NCI-H82 treated with DMSO at 0.1 percent for 48 hours (cell line): Measurements from ENCODE around the gene REC8.
A peak's percentile ranks its signal among the peaks of the same experiment; 100 is the strongest.

ENCODE experiments used
- DNase-seq: peaks from one replicate; lab custom pipeline; 2025; ENCODE audit not compliant: unreplicated experiment; lab: John Stamatoyannopoulos, UW

Gene REC8

GRCh38 chr14:24137529-24138395 lies 34.1 kb upstream of the REC8 start:
- DNase-seq, result no peak

- no peak for DNase-seq
Measured at GRCh38 chr14:24138396-24139271, 33.2 kb upstream of the REC8 start.

DNA sequence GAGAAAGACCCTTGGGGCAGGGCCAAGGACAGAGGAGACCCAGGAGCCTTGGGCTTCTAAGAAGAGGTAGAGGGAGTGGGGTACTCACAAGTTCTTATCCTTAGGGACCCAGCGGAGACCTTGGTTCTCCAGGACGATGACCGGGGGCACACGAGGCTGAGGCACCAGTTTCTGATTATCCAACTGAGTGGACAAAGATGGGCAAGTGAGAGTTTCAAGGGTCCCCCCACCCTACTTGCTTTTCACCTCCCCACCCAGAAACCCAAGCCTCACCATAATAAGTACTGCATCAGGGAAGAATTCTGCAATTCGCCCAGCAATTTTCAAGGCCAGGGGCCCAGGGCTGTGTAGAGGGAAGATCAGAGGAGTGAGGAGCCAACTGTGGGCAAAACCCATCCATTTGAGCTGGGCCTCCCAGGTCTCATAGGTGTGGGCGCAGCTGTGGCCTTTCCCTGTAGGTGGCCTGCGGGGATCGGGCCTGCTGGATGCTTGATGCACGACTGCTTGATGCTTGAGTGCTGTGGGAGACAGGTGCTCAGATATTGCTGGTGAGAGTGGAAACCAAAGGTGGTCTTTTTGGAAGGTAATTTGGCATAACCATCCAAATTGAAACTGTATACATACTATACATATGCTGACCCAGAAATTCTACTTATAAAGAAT lies 32.5 kb upstream of the REC8 start:
- no peak for DNase-seq

- DNase-seq, result peak; percentile 96
Measured at GRCh38 chr14:24141097-24141880, 30.6 kb upstream of the REC8 start, which contains the start of gene EMC9. Gene EMC9 (minus strand): TSS chr14:24141591. CDS start chr14:24141304, 287 bp downstream.

GRCh38 chr14:24143511-24143910 lies 28.4 kb upstream of the REC8 start:
- no peak for DNase-seq

- DNase-seq, result no peak
Measured at GRCh38 chr14:24144451-24144850, 27.4 kb upstream of the REC8 start.

- no peak for DNase-seq
Measured at GRCh38 chr14:24145219-24145618, 26.7 kb upstream of the REC8 start.

DNA sequence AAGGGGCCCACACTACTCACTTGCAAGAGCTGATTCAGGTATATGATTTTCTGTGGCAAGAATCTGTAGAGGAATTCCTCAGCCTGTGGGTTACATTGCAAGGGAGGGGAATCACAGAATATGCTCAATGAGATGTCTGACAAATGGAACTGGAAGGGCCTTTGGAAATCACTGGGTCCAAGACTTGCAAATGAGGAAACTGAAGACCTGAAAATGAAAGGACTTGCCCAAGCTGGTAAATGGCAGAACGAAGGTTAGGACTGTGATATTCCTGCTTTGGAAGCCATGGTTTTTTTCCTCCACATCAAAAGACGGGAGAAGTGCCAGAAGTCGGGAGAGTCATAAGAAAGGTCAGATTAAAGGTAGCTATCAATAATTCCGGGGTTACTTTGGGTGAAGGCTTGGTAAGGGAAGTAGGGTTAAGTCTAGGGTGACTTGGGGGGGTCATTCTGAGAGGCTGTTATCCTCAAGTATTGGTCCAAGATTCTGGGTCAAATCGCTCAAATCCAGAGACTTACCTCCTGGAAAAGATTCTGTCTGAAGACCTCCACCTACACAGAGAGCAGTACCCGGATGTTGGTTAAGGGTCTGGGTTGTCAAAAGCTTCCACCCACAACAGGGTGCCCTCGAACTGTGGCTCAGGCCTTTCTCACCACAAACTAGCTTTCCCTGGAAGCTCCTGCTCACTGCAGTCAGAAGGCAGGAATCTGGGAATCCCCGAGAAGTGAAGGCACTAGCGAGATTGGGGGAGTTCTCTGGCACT lies 26.0 kb upstream of the REC8 start:
- DNase-seq, result no peak

DNA sequence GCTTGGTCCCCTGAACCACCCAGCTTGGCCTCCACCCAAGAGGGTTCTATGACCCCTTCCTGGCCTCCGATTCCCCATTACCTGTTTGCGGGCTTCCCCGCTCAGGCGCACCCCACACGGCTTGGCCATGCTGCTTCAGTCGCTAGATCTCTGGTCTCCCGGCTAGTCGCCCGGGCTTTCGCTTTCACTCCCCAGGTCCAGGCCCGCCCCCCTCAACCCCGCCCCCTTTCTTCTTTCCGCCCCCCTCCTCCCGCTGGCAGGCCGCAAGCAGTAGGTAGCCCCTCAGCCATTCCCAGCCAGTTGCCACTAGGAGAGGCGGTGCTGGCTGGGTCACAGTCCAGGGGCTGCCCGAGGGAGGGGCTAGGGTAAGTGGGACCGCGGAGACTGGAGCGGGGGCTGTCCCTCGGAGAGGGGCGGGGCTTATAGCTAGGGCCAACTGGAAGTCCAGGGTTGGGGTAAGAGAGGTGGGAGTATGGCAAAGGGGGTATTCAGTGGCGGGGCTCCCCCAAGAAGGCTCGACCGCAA lies 25.4 kb upstream of the REC8 start, which contains the start of gene PSME2:
PSME2 (minus strand) TSS at position 158 of the 525 bp plus-strand sequence; CDS start at position 129, 29 bp downstream.
- DNase-seq, result peak; percentile 88

- peak; percentile 94 for DNase-seq
Measured at GRCh38 chr14:24146978-24147760, 24.7 kb upstream of the REC8 start, which contains the start of gene RNF31. Gene RNF31 (plus strand): TSS chr14:24147498. CDS start chr14:24147699, 201 bp downstream.

DNA sequence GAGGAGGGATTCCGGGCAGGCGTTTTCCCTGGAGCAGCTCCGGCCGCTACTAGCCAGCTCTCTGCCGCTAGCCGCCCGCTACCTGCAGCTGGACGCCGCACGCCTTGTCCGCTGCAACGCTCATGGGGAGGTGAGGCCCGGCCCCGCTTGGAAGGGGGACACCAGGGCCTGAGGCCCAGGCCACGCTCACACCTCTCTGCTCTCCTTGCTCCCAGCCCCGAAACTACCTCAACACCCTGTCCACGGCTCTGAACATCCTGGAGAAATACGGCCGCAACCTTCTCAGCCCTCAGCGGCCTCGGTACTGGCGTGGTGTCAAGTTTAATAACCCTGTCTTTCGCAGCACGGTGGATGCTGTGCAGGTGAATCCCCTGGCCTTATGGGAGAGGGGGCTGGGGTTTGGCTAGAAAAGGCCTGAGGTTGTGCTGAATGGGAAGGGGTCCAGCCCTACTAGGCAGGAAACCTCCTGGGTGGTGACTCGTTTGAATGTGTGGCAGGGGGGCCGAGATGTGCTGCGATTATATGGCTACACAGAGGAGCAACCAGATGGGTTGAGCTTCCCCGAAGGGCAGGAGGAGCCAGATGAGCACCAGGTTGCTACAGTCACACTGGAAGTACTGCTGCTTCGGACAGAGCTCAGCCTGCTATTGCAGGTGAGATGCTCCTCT lies 24.0 kb upstream of the REC8 start:
- DNase-seq, result no peak

DNA sequence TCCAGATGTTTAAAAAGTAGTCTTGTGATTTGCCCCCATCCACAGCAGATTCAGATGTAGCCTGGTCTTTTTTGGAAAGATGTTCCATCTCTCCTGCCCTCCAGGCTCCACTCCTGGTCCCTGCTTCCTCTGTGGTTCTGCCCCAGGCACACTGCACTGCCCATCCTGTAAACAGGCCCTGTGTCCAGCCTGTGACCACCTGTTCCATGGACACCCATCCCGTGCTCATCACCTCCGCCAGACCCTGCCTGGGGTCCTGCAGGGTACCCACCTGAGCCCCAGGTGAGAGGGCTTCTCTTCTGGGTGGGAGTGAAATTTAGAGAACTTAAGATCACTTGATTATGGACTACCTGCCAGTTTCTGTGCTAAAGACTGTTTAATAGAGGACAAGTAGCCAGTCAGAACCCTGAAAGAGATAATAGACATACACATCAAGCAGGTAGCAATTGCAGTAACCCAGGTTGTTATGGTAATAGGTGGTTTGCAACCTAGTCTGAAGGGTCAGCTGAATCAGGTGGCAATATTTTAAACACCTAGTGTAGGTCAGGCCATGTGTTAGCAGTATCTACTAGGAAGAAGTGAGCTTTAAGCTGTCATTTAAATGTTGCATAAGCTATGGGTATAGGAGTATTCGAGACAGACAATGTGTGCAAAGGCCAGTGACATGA lies 22.4 kb upstream of the REC8 start:
- no peak for DNase-seq

DNA sequence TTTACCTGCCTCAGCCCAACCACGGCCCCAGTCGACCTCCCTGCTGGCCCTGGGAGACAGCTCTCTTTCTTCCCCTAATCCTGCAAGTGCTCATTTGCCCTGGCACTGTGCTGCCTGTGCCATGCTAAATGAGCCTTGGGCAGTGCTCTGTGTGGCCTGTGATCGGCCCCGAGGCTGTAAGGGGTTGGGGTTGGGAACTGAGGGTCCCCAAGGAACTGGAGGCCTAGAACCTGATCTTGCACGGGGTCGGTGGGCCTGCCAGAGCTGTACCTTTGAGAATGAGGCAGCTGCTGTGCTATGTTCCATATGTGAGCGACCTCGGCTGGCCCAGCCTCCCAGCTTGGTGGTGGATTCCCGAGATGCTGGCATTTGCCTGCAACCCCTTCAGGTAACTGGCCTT lies 21.8 kb upstream of the REC8 start:
- DNase-seq, result no peak

DNA sequence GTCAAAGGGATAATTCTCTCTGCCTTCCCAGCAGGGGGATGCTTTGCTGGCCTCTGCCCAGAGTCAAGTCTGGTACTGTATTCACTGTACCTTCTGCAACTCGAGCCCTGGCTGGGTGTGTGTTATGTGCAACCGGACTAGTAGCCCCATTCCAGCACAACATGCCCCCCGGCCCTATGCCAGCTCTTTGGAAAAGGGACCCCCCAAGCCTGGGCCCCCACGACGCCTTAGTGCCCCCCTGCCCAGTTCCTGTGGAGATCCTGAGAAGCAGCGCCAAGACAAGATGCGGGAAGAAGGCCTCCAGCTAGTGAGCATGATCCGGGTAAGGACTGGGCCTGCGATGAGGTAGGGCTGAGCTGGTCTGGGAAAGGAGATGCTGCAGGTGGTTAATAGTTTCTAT lies 21.3 kb upstream of the REC8 start:
- DNase-seq, result no peak

- no peak for DNase-seq
Measured at GRCh38 chr14:24150993-24151392, 20.9 kb upstream of the REC8 start.

DNA sequence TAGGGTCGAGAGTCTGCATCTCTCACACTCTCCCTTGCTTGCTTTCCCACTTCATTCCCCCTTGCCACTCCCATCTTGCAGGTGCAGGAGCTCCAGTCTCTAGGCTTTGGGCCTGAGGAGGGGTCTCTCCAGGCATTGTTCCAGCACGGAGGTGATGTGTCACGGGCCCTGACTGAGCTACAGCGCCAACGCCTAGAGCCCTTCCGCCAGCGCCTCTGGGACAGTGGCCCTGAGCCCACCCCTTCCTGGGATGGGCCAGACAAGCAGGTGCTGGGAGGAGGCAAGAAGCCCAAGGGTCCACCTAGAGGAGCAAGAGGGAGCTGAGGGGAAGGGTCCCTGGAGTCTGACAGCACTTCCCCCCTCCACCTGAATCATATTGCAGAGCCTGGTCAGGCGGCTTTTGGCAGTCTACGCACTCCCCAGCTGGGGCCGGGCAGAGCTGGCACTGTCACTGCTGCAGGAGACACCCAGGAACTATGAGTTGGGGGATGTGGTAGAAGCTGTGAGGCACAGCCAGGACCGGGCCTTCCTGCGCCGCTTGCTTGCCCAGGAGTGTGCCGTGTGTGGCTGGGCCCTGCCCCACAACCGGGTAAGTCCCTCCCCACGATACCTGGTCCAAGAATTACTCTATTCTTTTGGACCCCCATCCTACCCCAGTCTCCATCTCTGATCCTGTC lies 20.3 kb upstream of the REC8 start:
- DNase-seq, result no peak

DNA sequence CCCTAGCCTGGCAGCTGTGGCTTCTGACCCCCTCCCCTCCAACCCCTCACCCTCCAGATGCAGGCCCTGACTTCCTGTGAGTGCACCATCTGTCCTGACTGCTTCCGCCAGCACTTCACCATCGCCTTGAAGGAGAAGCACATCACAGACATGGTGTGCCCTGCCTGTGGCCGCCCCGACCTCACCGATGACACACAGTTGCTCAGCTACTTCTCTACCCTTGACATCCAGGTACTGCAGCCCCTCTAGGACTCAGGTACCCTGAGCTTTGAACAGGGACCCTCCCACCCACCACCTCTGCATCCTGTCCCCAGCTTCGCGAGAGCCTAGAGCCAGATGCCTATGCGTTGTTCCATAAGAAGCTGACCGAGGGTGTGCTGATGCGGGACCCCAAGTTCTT lies 16.8 kb upstream of the REC8 start:
- DNase-seq, result no peak
